ENCODE results near the gene APOA1.

DNA sequence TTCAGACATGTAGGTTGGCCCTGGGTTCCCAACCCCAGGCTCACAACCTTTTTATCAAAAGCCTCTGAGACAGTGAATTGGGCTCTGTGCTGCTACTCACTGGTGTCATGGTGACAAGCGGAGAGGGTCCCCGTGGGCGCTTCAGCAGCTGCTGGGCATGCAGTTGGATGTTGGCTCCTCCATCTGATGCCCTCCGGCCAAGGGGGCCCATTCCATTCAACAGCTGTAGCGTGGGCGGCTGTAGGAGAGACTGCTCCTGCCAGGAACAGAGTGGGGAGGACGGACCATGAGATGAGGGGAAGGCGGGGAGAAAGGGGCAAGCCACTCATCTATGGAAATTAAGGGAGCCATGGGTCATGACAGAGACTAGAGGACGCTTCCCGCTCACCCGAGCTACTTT lies 36.0 kb upstream of the APOA1 start:
- TF ChIP-seq CHD2 (IDR thresholded peaks at IDR 0.05; ENCODE audit: low read length, partially characterized antibody): no peak
- TF ChIP-seq YY1 (IDR thresholded peaks at IDR 0.05; ENCODE audit: low read depth): no peak
- TF ChIP-seq MXI1 (IDR thresholded peaks at IDR 0.05; ENCODE audit: low read depth, low read length): no peak
- TF ChIP-seq POLR2AphosphoS5 (IDR thresholded peaks at IDR 0.05; ENCODE audit: low read depth, low read length): no peak
- no peak for TF ChIP-seq TCF12 (IDR thresholded peaks at IDR 0.05)
- no peak for TF ChIP-seq EP300 (IDR thresholded peaks at IDR 0.05; ENCODE audit: borderline replicate concordance in 1 of 2, low read depth in 1 of 2, low read length in 1 of 2)
